Jurkat, Clone E6-1 (cell line): ENCODE measurements around the gene DCT. TPM values are rescaled to one million over a fixed set of nuclear protein-coding genes. Genes with fewer than 3 reads are reported as not detected.
"Not testable (repeated sequence)": the region's sequence is repeated elsewhere in the genome, so short reads cannot be mapped to it uniquely, and the experiment has no call there.

Experiments
- DNase-seq: peaks from one replicate; pipeline ENCODE4 v3.0.0-alpha.2; 2011; ENCODE audit warnings: low read depth, low spot score
- H3K4me3 ChIP-seq: 2 replicates; pipeline ENCODE4 v1.5.1; 2011; ENCODE audit warnings: mild to moderate bottlenecking, low read length, control low read depth, moderate library complexity
- polyA plus RNA-seq: library from polyadenylated mRNA; unstranded; fragments of >200 nt; gene quantifications from one replicate; pipeline ENCODE4 v1.2.1, GENCODE V29; 2012; ENCODE audit warnings: missing spikeins; ENCODE audit not compliant: insufficient read length, insufficient read depth

DCT gene
- not detected for polyA plus RNA-seq

DNA sequence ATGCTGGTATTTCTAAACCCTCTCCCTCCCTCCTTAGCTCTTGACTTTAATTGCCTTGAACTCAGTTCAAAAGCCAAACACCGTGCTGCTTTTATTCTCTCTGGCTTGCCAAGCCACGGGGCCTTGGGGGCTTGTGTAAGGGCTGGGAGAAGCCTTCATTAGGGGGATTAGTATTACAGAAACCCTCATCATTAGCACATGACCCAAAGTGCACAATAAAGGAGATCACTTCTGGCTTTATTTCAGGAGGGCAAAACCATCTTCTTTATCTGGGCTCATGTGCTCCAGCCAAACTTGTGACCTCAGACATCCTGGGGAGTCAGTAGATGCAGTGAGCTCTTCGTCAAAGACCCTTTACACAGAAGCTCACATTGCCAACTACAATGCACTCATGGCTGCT is at the start of gene DCT:
TSS of gene DCT (minus strand) at position 67 of the 400 bp plus-strand sequence. CDS start 427 bp downstream, outside the sequence.
- H3K4me3 ChIP-seq, result no peak within 1 kb of the TSS
- no peak for DNase-seq

DNA sequence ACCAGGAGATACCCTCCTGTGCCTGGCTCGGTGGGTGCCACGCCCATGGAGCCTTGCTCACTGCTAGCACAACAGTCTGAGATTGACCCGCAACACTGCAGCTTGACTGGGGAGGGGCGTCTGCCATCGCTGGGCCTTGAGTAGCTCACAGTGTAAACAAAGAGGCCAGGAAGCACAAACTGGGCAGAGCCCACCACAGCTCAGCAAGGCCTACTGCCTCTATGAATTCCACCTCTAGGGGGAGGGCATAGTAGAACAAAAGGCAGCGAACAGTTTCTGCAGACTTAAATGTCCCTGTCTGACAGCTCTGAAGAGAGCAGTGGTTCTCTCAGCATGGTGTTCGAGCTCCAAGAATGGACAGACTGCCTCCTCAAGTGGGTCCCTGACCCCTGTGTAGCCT is 47.5 kb upstream of the DCT start:
- H3K4me3 ChIP-seq, result not testable (repeated sequence)
- peak; percentile 53 for DNase-seq

DNA sequence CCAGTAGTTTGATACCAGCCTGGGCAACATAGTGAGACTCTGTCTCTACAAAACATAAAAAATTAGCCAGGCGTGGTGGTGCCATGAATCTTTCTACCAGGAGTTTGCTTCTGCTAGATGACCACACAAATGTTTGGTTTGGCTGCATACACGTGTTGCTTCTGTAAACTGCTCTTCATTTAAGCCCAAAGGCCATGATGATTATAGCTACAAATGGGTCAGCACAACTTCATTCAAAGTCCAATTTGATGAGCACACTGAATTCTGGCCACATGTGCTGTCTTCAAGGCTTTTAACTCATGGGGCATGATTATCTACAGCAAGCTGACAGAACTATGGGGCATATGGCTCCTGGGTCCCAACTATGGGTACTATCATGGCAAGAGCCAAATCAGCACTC is 46.3 kb upstream of the DCT start:
- no peak for DNase-seq
- no peak overlapping the region for H3K4me3 ChIP-seq

DNA sequence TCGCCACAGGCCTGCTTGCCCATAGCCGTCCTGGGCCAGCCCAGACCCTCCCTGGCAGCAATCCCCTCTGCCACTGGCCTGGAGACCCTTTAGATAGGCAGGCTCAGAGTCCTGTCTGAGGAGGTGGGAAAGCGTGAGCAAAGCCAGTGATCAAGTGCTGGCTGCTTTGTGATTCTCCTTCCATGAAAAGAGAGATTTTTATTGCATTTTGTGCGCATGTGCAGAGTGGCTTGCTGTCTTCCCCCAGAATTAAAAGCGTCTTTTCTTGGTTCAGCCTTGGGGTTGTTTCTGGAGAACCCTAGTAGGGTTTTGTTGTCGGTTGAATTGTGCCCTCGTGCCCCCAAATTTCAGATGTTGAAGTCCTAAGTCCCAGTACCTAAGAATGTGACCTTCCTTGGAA is 44.9 kb upstream of the DCT start:
- H3K4me3 ChIP-seq, result no peak overlapping the region
- no peak for DNase-seq

DNA sequence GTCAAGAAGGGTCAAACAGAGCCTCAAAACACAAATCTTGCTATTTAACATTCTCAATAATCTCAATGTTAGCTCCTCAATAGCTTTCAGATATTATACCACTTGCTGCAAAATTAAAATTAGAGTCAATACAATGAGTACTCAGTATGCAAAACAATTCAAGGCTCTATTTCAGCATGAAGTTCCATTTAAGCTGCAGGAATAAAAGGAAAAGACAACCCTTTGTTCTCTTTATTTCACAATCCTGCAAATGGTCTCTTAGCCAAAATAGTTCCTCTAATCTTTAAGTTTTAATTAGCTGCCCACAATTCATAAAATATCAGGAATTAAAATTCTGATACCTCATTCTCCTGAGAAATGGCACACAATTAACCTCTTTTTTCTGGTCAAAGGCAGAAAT is 40.5 kb upstream of the DCT start:
- no peak overlapping the region for H3K4me3 ChIP-seq
- DNase-seq, result no peak

DNA sequence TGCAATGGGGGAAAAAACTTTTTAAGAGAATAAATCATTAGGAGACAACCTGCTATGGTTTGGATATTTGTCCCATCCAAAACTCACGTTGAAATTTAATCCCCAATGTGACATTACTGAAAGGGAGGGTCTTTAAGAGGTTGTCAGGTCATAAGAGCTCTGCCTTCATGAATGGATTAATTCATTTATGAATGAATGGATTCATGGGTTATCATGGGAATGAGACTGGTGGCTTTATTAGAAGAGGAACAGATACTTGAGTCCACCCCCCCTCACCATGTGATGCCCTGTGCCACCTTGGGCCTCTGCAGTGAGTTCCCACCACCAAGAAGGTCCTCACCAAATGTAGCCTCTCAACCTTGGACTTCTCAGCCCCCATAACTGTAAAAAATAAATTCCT is 37.0 kb upstream of the DCT start:
- H3K4me3 ChIP-seq, result no peak overlapping the region
- DNase-seq, result no peak

DNA sequence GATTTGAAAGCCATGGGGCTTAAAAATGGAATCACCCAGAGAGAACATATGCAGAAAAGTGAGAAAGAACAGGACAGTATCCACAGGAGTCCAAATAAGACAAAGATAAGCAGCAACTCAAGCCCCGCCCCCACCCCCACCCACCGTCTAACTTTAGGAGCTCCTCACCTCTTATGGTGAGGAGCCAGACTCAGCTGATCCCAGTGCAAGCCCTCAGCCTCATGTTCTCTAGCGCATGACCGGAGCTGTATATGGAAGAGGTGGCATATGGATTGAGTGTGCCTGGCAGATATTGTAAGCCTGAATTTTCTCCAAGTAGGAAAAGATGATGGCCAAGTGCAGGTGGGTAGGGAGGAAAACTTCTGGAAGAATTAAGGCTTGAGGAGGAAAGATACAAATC is 36.4 kb upstream of the DCT start:
- DNase-seq, result no peak

DNA sequence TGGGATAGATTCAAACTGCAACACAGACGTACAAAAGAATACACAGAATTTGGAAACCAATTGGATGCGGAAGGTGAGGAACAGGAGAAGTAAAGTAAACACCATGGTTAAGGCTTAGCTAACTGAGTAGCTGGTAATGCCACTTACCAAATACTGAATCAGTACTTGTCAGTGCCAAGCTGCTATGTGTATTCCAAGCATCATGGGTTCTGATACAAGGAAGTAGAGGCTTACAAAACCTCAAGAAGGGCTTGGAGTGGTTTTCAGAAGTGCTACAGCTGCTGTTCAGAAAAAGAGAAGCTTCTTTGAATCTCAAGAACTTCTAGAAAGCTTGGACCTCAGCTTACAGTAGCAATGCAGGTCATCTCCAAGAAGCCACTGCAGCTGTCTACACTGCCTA is 35.9 kb upstream of the DCT start:
- peak; percentile 22 for DNase-seq
- no peak overlapping the region for H3K4me3 ChIP-seq

More for the DNA sequence above, 36.4 kb upstream of the DCT start:
- no peak overlapping the region for H3K4me3 ChIP-seq

DNA sequence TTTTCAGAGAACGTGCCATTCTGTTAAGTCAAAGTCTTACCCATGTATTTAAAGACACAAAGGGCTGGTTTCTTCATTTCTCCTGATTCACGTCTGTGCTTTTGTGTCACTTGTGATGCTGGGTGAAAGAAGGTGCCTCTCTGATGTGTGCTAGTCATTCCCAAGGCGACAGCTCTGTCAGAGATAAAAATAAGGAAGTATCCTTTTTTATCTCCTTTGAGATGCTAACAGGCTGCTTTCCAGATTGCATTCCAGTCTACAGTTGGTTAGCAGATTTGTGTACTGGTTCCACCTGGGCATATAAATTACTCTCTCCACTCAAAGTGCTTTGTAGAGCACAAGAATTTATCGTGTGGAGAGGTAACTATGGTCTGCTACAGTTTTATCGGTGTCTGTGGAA is 33.5 kb upstream of the DCT start:
- DNase-seq, result no peak
- H3K4me3 ChIP-seq, result no peak overlapping the region

DNA sequence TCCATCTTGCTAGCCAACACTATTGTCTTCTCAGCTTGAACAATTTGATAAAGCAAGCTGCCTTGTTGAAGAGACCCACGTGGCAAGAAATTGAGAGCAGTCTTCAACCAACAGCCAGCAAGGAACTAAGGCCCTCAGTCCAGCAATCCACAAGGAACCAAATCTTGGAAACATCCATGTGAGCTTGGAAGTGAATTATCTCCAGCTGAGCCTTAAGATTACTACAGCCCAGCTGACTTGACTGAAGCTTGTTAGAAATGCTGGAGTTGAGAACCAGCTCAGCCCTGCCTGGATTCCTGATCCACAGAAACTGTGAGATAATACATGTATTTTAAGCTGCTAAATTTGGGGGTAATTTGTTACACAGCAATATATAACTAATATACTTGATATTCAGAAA is 26.2 kb upstream of the DCT start:
- no peak overlapping the region for H3K4me3 ChIP-seq
- DNase-seq, result no peak

DNA sequence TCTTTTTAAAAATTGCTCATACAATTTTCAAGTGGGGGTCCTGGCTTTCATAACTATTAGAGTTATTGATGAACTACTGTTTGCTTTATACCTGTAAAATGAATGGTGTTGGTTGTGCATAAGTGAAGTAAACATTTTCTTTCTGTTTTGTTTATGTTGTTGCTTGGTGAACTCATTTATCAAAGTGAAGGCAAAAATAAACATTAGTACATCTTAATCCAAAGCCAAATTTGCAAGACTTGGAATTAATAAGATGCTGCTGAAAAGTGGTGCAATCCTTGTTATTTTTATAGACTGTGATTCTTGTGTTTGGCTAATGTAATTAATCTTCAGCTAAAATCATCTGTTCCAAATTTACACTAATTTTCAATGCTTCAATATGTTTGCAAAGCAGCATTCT is 24.4 kb upstream of the DCT start:
- no peak overlapping the region for H3K4me3 ChIP-seq
- no peak for DNase-seq

DNA sequence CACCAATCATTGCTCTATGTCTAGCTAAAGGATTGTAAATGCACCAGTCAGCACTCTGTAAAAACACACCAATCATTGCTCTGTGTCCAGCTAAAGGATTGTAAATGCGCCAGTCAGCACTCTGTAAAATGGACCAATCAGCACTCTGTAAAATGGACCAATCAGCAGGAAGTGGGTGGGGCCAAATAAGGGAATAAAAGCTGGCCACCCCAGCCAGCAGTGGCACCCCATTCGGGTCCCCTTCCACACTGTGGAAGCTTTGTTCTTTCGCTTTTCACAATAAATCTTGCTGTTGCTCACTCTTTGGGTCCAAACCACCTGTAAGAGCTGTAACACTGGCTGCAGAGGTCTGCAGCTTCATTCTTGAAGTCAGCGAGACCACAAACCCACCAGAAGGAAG is 19.3 kb upstream of the DCT start:
- DNase-seq, result not testable (repeated sequence)

DNA sequence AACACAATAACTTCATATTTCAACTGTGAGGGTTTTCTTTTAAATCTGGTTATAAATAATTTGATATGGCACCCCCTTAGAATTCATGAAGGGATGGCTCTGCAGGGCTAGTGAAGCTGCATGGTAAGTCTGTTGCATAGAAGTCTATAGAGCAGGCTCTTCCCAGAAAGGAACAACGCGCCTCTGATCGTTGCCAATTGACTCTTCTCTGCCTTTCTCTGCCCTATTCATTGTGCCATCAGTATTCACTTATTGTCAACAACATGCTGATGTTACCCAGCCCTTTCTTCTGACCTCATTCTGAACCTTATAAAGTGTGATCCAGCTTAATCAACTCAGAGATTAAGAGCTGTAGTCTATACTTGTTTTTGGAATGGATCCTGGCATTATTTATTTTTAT is 16.3 kb upstream of the DCT start:
- H3K4me3 ChIP-seq, result no peak overlapping the region
- DNase-seq, result no peak

More for the DNA sequence above, 19.3 kb upstream of the DCT start:
- H3K4me3 ChIP-seq, result not testable (repeated sequence)

DNA sequence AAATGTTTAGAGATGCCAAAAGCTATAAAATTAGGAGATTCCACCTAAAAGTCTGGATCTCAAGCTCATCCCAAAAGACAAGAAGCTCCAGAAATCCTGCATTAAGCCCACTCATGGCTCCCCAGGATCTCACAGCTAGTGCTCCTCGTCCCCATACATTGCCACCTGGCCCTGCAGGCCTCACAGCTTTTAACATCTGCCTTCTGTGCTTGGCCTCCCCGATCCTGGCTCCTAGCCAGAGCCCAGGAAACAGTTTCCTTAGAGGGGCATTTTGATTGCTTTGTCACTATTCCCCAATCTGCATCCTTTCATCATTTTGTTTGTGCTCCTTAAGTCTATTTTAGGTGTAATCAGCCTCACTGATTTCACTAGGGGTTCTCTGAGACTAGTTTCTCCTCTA is 14.5 kb upstream of the DCT start:
- H3K4me3 ChIP-seq, result no peak overlapping the region
- DNase-seq, result peak; percentile 19

DNA sequence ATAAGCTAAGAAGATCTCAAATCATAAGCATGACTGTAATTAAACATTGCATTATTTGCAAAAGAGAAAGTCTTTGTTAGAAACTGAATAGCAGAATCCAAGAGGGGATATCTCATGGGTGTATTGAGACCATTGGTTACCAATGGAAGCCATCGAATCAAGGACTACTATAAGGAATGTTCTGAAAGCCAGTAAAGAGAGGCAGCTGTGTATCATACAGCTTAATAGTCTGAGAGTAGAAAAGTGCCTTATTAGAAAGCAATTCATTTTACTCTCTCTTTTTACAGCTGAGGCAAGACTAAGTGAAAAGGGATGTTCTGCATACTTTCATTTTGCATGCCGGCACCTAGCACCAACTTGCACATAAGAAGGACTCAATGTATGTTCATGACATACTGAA is 7.6 kb upstream of the DCT start:
- H3K4me3 ChIP-seq, result no peak overlapping the region
- no peak for DNase-seq

DNA sequence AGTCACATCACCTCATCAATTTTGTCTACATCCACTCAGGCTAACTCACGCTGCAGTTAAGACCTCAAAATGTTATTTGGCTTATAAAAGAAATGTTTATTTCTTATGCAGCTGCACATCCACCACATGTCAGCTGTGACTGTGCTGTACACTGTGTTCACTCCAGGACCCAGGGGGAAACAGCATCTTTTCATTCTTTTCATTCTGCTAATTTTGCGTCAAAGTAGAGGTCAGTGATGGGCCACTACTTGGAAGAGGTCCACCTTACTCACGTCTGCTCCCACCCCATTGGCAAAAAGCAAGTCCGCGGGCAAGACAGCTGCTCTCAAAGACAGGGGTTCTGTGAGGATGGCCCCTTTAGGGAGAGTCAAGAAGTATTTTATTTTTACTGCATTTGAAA is 4.5 kb upstream of the DCT start:
- no peak overlapping the region for H3K4me3 ChIP-seq
- DNase-seq, result no peak

DNA sequence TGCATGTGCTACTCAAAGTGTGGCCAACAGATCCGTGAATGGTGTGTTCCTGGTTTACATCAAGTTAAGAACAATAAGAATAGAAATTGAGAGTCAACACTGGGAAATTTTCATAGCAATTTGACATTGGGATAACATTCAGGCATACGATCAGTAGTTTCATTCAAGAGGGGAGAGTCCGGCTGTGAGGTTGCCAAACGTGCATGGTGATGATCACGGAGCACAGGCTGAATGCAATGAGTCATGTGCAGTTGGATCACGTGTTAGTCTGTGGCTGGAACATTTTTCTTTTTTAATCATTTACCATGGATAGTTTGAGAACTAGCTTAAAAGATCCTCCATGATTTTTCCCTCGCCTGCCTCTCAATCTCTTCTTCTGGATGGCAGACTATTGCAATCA is 2.5 kb upstream of the DCT start:
- no peak overlapping the region for H3K4me3 ChIP-seq
- DNase-seq, result no peak

DNA sequence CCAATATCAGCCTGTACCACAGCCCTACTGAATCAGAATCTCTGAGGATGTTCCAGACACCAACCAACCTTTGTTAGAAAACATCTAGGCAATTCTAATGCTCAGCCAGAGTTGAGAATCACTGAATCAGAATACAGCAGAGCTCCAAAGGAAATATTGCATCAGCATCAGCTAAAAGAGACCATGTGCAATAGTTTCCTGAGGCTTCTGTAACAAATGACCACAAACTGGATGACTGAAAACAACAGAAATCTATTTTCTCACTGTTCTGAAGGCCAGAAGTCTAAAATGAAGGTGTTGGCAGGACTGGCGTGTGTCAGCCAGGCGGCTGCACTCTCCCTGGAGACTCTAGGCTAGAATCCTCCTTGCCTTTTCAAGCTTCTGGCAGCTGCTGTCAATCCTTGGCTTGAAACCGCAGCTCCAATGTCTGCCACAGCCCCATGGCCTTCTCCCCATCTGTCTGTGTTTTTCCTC is 1.2 kb upstream of the DCT start:
- no peak for DNase-seq
- no peak overlapping the region for H3K4me3 ChIP-seq

DNA sequence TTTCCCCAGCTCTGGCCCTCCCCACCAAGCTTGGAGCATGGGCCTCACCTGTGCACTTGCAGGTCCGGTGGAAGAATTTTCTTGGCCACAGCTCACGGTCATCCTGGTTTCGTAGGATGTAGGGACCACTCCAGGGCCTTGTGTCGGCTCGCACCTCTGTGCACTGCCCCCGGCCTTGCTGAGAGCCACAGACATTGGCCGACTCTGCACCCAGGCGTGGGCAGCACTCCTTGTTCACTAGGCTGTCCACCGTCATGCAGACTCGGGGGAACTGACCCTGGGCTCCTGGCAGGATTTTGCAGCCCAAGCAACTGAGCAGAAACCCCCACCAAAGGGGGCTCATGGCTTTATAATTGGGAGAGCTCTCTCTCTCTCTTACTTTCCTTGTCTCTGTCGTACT is 569 bp downstream of the DCT start:
- DNase-seq, result no peak
- H3K4me3 ChIP-seq, result no peak overlapping the region

DNA sequence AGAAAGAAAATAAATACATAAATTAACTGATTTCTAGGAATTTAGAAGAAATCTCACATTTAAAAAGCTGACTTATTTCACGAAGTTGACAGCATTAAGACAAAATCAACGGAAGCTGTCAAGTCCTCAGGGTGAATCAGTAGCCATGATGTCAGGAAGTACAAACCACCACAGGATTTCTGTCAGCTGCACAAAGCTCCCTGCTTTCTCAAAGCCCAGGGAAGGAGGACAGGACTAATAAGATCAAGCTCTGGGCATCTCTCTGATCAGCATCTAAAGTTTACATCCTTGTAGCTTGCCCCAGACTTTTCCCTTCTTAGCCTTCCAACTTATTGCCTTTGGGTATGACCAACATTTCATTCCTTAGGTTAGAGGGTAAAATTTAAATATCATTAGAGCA is 9.4 kb downstream of the DCT start:
- no peak overlapping the region for H3K4me3 ChIP-seq
- no peak for DNase-seq

DNA sequence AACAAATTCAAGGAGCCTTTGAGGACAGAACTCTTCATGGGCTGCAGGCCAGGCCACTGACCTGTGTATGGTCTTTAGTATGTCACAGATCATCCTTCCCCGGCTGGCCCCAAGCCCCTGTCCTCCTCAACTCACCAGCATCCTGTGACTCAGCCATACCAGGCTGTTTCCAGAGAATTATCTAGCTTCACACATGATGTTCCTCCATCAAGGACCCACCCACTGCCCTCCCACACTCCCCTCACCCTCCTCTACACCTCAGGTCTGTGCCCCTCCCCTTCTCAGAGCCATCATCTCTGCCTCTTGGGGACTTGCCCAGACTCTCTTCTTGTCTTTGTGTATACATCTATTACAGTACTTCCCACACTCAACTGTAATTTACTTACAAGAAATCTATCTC is 14.7 kb downstream of the DCT start:
- DNase-seq, result no peak
- H3K4me3 ChIP-seq, result no peak overlapping the region

DNA sequence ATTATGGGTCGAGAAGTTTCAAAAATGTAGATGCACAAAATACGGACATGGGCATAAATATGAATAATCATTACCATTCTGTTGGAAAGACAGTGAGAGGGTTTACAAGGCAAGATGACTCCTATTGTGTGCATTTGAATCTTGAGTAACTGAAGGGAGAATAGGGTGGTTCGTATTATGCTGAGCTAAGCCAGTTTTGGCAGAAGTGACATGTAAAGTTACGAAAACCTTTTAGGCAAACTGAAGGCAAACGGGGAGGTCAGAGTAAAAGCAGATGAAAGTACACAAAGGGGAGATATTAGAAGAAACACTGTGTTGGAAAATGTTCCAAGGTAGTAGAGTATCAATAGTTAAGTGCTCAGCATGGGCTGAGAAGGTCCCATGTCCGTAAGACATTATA is 16.8 kb downstream of the DCT start:
- DNase-seq, result no peak
- H3K4me3 ChIP-seq, result no peak overlapping the region
